ENCODE data around the gene SLC1A5.
"Not testable (repeated sequence)": the region's sequence is repeated elsewhere in the genome, so short reads cannot be mapped to it uniquely, and the experiment has no call there.

Gene SLC1A5

GRCh38 chr19:46782355-46783019, 5.9 kb downstream of the SLC1A5 start:
- H3K4me1 ChIP-seq: peaks cover 5% of the 10 kb centered on the region
- H3K27ac ChIP-seq: no peak overlapping the region
- no peak overlapping the region for H2AFZ ChIP-seq
- no peak for TF ChIP-seq CTCF (IDR thresholded peaks at IDR 0.05)
- no peak overlapping the region for H3K4me2 ChIP-seq (ENCODE audit: low read length)
- no peaks in the 10 kb centered on the region for H3K36me3 ChIP-seq (ENCODE audit: control insufficient read depth, insufficient read depth, low read length)
- no peaks in the 10 kb centered on the region for H3K9me3 ChIP-seq (ENCODE audit: control insufficient read depth, low read length)
- no peaks in the 10 kb centered on the region for H3K79me2 ChIP-seq
- no peak overlapping the region for H3K4me3 ChIP-seq (ENCODE audit: low read depth, low read length)
- no peaks in the 10 kb centered on the region for H3K27me3 ChIP-seq (ENCODE audit: control insufficient read depth, insufficient read depth, low read length)
- no peak overlapping the region for H3K9ac ChIP-seq

GRCh38 chr19:46777956-46778645, 10.3 kb downstream of the SLC1A5 start:
- H3K4me1 ChIP-seq; H3K9me3 ChIP-seq (ENCODE audit: control insufficient read depth, low read length); H3K4me2 ChIP-seq (ENCODE audit: low read length); H2AFZ ChIP-seq; H3K27ac ChIP-seq; H3K4me3 ChIP-seq (ENCODE audit: low read depth, low read length); H3K9ac ChIP-seq; H3K27me3 ChIP-seq (ENCODE audit: control insufficient read depth, insufficient read depth, low read length); H3K79me2 ChIP-seq; H3K36me3 ChIP-seq (ENCODE audit: control insufficient read depth, insufficient read depth, low read length): not testable (repeated sequence)

DNA sequence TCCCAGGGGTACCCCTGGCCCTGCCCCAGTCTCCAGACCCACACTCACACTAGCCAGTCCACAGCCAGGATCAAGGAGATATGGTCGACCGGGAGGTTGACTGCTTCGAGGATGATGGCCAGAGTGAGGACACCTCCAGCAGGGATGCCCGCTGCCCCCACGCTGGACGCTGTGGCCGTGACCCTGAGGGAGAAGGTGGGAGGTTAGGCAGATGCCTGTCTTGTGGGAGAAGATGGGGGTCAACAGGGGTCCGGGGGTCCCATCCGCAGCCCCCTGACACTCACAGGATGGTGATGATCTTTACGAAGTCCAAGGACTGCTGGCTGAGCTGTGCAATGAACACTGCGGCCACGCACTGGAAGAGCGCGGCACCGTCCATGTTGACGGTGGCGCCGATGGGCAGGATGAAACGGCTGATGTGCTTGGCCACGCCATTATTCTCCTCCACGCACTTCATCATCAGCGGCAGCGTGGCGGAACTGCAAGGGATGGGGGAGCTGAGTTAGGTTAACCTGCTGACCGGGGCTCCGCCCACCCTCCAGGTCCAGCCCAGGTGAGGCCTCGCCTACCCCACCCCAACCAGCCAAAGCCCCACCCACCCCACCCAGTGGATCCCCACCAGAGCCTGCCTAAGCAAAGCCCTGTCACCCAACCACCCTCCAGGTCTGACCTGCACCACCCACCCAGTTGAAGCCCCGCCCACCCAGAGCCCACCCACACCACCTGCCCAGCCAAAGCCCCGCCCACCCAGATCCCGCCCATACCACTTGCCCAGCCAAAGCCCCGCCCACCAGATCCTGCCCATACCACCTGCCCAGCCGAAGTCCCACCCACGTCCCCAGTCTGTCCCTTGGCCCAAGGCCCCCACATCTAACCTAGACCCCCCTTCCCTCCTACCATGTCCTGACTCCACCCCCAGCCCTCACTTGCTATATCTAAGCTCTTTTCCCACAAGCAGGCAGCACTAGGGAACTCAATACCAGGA, 11.2 kb downstream of the SLC1A5 start:
- H3K36me3 ChIP-seq (ENCODE audit: control insufficient read depth, insufficient read depth, low read length): no peaks in the 10 kb centered on the region

GRCh38 chr19:46775642-46776258, 12.6 kb downstream of the SLC1A5 start:
- H3K36me3 ChIP-seq (ENCODE audit: control insufficient read depth, insufficient read depth, low read length): no peaks in the 10 kb centered on the region
- H3K79me2 ChIP-seq: no peaks in the 10 kb centered on the region
- no peak for TF ChIP-seq CTCF (IDR thresholded peaks at IDR 0.05)

More for the DNA sequence above, 11.2 kb downstream of the SLC1A5 start:
- no peak overlapping the region for H3K4me3 ChIP-seq (ENCODE audit: low read depth, low read length)
- H3K9ac ChIP-seq: no peak overlapping the region
- H3K9me3 ChIP-seq (ENCODE audit: control insufficient read depth, low read length): no peaks in the 10 kb centered on the region
- no peak overlapping the region for H3K27ac ChIP-seq
- no peak for TF ChIP-seq CTCF (IDR thresholded peaks at IDR 0.05)
- H3K4me1 ChIP-seq: no peaks in the 10 kb centered on the region
- H3K27me3 ChIP-seq (ENCODE audit: control insufficient read depth, insufficient read depth, low read length): no peaks in the 10 kb centered on the region
- no peak overlapping the region for H2AFZ ChIP-seq
- H3K79me2 ChIP-seq: no peaks in the 10 kb centered on the region
- H3K4me2 ChIP-seq (ENCODE audit: low read length): no peak overlapping the region

More at GRCh38 chr19:46775642-46776258, 12.6 kb downstream of the SLC1A5 start:
- no peak overlapping the region for H2AFZ ChIP-seq
- no peak overlapping the region for H3K4me2 ChIP-seq (ENCODE audit: low read length)
- no peak overlapping the region for H3K27ac ChIP-seq
- H3K9me3 ChIP-seq (ENCODE audit: control insufficient read depth, low read length): no peaks in the 10 kb centered on the region
- no peak overlapping the region for H3K9ac ChIP-seq
- no peak overlapping the region for H3K4me3 ChIP-seq (ENCODE audit: low read depth, low read length)
- H3K4me1 ChIP-seq: no peaks in the 10 kb centered on the region
- H3K27me3 ChIP-seq (ENCODE audit: control insufficient read depth, insufficient read depth, low read length): no peaks in the 10 kb centered on the region

Measured in parathyroid adenoma (tissue), 2 donors.